ENCODE results near the gene C6orf47. TPM values are rescaled to one million over a fixed set of nuclear protein-coding genes. Genes with fewer than 3 reads are reported as not detected.

Gene C6orf47
- total and polyA plus RNA-seq, 2 of the 13 experiments (the other 11 are each of a cell fraction or from before 2014, with no cell fraction given): 1.7 to 18.1 TPM

- no peak for TF ChIP-seq FOXC1 (CRISPR knock-in tag; IDR thresholded peaks at IDR 0.05; ENCODE audit: borderline replicate concordance)
- no peak for TF ChIP-seq ZNF672 (CRISPR knock-in tag; IDR thresholded peaks at IDR 0.05)
- TF ChIP-seq ZNF138 (CRISPR knock-in tag; IDR thresholded peaks at IDR 0.05; ENCODE audit: low read depth): no peak
- no peak for TF ChIP-seq ZNF136 (CRISPR knock-in tag; IDR thresholded peaks at IDR 0.05; ENCODE audit: low read depth)
- TF ChIP-seq ZFP41 (CRISPR knock-in tag; IDR thresholded peaks at IDR 0.05; ENCODE audit: borderline replicate concordance): no peak
- TF ChIP-seq ZFP91 (CRISPR knock-in tag; IDR thresholded peaks at IDR 0.05; ENCODE audit: borderline replicate concordance): no peak
- no peak for TF ChIP-seq FOXM1 (CRISPR knock-in tag; IDR thresholded peaks at IDR 0.05)
- no peak for TF ChIP-seq ZNF383 (CRISPR knock-in tag; IDR thresholded peaks at IDR 0.05; ENCODE audit: borderline replicate concordance)
- TF ChIP-seq SAP130 (CRISPR knock-in tag; IDR thresholded peaks at IDR 0.05; ENCODE audit: low read depth): peak; percentile 30; the same call in 1 of the 2 replicates
- TF ChIP-seq EP300 (IDR thresholded peaks at IDR 0.05; ENCODE audit: low read depth in 2 of 2, low read length in 2 of 2): 0 out of 4 replicates have a peak, but pooled peaks of 1 of the 2 experiments have one; percentile 7
- TF ChIP-seq EP300 (CRISPR knock-in tag; IDR thresholded peaks at IDR 0.05; ENCODE audit: borderline replicate concordance): no peak
- no peak for TF ChIP-seq ZNF12 (CRISPR knock-in tag; IDR thresholded peaks at IDR 0.05)
- TF ChIP-seq RNF219 (CRISPR knock-in tag; IDR thresholded peaks at IDR 0.05): no peak
- no peak for TF ChIP-seq RFXAP (CRISPR knock-in tag; IDR thresholded peaks at IDR 0.05; ENCODE audit: borderline replicate concordance)
- TF ChIP-seq KLF13 (CRISPR knock-in tag; IDR thresholded peaks at IDR 0.05): no peak
- no peak for TF ChIP-seq RAD21 (CRISPR knock-in tag; IDR thresholded peaks at IDR 0.05)
- no peak for TF ChIP-seq SOX6 (IDR thresholded peaks at IDR 0.05)
- 0 out of 2 replicates have a peak, but pooled peaks have one; percentile 29 for TF ChIP-seq SOX6 (CRISPR knock-in tag; IDR thresholded peaks at IDR 0.05)
- no peak for TF ChIP-seq KLF6 (CRISPR knock-in tag; IDR thresholded peaks at IDR 0.05)
- TF ChIP-seq ZNF674 (CRISPR knock-in tag; IDR thresholded peaks at IDR 0.05; ENCODE audit: low read depth): no peak
- no peak for TF ChIP-seq ARNTL (CRISPR knock-in tag; IDR thresholded peaks at IDR 0.05)
- peak; percentile 55; the same call in 1 of the 2 replicates for TF ChIP-seq PITX1 (CRISPR knock-in tag; IDR thresholded peaks at IDR 0.05)
- no peak for TF ChIP-seq JARID2 (CRISPR knock-in tag; IDR thresholded peaks at IDR 0.05; ENCODE audit: insufficient replicate concordance)
- TF ChIP-seq ZGPAT (CRISPR knock-in tag; IDR thresholded peaks at IDR 0.05): no peak; the same call in 1 of the 2 replicates
- TF ChIP-seq PAF1 (CRISPR knock-in tag; IDR thresholded peaks at IDR 0.05): no peak
- no peak; the same call in 1 of the 2 replicates for TF ChIP-seq SPEN (CRISPR knock-in tag; IDR thresholded peaks at IDR 0.05; ENCODE audit: low read depth)
- TF ChIP-seq ZNF713 (CRISPR knock-in tag; IDR thresholded peaks at IDR 0.05): no peak
These were observed 17.6 kb downstream of the C6orf47 start (continued) for GRCh38 chr6:31642798-31643570.

All from HepG2 (cell line).